Epithelial cell of proximal tubule (primary cell): ENCODE results near the gene CNP. TPM values are rescaled to one million over a fixed set of nuclear protein-coding genes. Genes with fewer than 3 reads are reported as not detected.
"Not testable (repeated sequence)": the region's sequence is repeated elsewhere in the genome, so short reads cannot be mapped to it uniquely, and the experiment has no call there.

Experiments
- DNase-seq: peaks from one replicate; pipeline ENCODE4 v3.0.0-alpha.2; 2011; ENCODE audit warnings: low read depth
- H3K4me3 ChIP-seq: 2 replicates; pipeline ENCODE4 v1.5.1; 2011; ENCODE audit warnings: low read depth, mild to moderate bottlenecking, low read length
- CTCF ChIP-seq: conservative IDR thresholded peaks from 2 replicates; pipeline ENCODE4 v1.5.1; 2012; ENCODE audit warnings: low read depth, mild to moderate bottlenecking, low read length
- total RNA-seq: library from RNA; depleted of rRNA; stranded (reverse); fragments of >200 nt; gene quantifications from 2 replicates; pipeline ENCODE4 v1.2.3, GENCODE V29; 2015

Gene CNP
- total RNA-seq, 1 donor from 2014 or later, result 69.8 TPM

GRCh38 chr17:42018339-42018738 lies 51.7 kb downstream of the CNP start:
- TF ChIP-seq CTCF, result no peak
- no peak for DNase-seq
- H3K4me3 ChIP-seq, result peak overlapping the region; percentile 94

GRCh38 chr17:42018988-42019387 lies 52.4 kb downstream of the CNP start:
- H3K4me3 ChIP-seq, result no peak overlapping the region
- DNase-seq, result no peak
- no peak for TF ChIP-seq CTCF

- peak within 1 kb of the TSS; percentile 64 for H3K4me3 ChIP-seq
- TF ChIP-seq CTCF, result peak; percentile 74
- DNase-seq, result no peak
Observed at GRCh38 chr17:42019509-42020404, 53.2 kb downstream of the CNP start, which contains the start of gene NKIRAS2. NKIRAS2 (plus strand) TSS chr17:42020090; CDS start chr17:42021578, 1,488 bp downstream.

- H3K4me3 ChIP-seq, result peak overlapping the region; percentile 64
- not testable (repeated sequence) for DNase-seq
Observed at GRCh38 chr17:42020845-42021244, 54.2 kb downstream of the CNP start.

GRCh38 chr17:42023524-42024349 lies 57.1 kb downstream of the CNP start:
- TF ChIP-seq CTCF, result no peak
- H3K4me3 ChIP-seq, result no peak overlapping the region
- DNase-seq, result no peak

- H3K4me3 ChIP-seq, result no peak overlapping the region
- TF ChIP-seq CTCF, result no peak
- DNase-seq, result no peak
Observed at GRCh38 chr17:42025191-42025579, 58.6 kb downstream of the CNP start.

- no peak for TF ChIP-seq CTCF
- H3K4me3 ChIP-seq, result no peak overlapping the region
- DNase-seq, result no peak
Observed at GRCh38 chr17:42025936-42026335, 59.3 kb downstream of the CNP start.
